ENCODE data around the gene TRIM5. TPM values are rescaled to one million over a fixed set of nuclear protein-coding genes. Genes with fewer than 3 reads are reported as not detected.

Gene TRIM5
- polyA plus RNA-seq, 1 donor (not counting 4 experiments of a cell fraction or from before 2014, with no cell fraction given): 34.6 TPM

GRCh38 chr11:5618807-5619206, 66.1 kb downstream of the TRIM5 start:
- peak; percentile 38 for DNase-seq (ENCODE audit: low read depth, low spot score)
- peak; percentile 80 for FAIRE-seq
- Histone ChIP-seq H4K20me1 (ENCODE audit: control insufficient read depth, extremely low read depth, insufficient read depth, low read length) (no peaks in the 10 kb centered on the region), H3K9me1 (ENCODE audit: control insufficient read depth, extremely low read depth, insufficient read depth, low read length) (no peaks in the 10 kb centered on the region), H3K79me2 (ENCODE audit: control insufficient read depth, insufficient read depth, low read length) (no peaks in the 10 kb centered on the region), H3K4me1 (ENCODE audit: control insufficient read depth, extremely low read depth, insufficient read depth, low read length) (peaks cover 35% of the 10 kb centered on the region), H3K36me3 (ENCODE audit: control insufficient read depth in 2 of 2, extremely low read depth in 1 of 2, insufficient read depth in 2 of 2, low read length in 2 of 2) (no peaks in the 10 kb centered on the region), H2AFZ (ENCODE audit: control insufficient read depth, low read length) (no peak overlapping the region), H3K4me3 (ENCODE audit: control insufficient read depth in 2 of 3, extremely low read depth in 1 of 3, insufficient read depth in 2 of 3, low read depth in 1 of 3, low read length in 3 of 3) (peak overlapping the region in 1 of 3 experiments; percentile 37), H3K4me2 (ENCODE audit: control insufficient read depth, extremely low read depth, insufficient read depth, low read depth, low read length) (peak overlapping the region; percentile 58), H3K9me3 (ENCODE audit: control insufficient read depth, low read depth, low read length) (no peaks in the 10 kb centered on the region), H3K9ac (ENCODE audit: control insufficient read depth, extremely low read depth, insufficient read depth, low read length) (peak overlapping the region; percentile 34), H3K27ac (ENCODE audit: control insufficient read depth, insufficient read depth, low read length) (peak overlapping the region; percentile 88), H3K27me3 (ENCODE audit: control insufficient read depth, extremely low read depth, insufficient read depth, low read length) (no peaks in the 10 kb centered on the region)
- TF ChIP-seq, protein P1, sequence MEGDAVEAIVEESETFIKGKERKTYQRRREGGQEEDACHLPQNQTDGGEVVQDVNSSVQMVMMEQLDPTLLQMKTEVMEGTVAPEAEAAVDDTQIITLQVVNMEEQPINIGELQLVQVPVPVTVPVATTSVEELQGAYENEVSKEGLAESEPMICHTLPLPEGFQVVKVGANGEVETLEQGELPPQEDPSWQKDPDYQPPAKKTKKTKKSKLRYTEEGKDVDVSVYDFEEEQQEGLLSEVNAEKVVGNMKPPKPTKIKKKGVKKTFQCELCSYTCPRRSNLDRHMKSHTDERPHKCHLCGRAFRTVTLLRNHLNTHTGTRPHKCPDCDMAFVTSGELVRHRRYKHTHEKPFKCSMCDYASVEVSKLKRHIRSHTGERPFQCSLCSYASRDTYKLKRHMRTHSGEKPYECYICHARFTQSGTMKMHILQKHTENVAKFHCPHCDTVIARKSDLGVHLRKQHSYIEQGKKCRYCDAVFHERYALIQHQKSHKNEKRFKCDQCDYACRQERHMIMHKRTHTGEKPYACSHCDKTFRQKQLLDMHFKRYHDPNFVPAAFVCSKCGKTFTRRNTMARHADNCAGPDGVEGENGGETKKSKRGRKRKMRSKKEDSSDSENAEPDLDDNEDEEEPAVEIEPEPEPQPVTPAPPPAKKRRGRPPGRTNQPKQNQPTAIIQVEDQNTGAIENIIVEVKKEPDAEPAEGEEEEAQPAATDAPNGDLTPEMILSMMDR (optimal IDR thresholded peaks at IDR 0.05 in 1 of 3, IDR thresholded peaks at IDR 0.05 in 1 of 3, conservative IDR thresholded peaks at IDR 0.05 in 1 of 3; ENCODE audit: extremely low read depth in 1 of 3, insufficient read depth in 2 of 3, low read length in 3 of 3): no peak
- no peak for TF ChIP-seq EZH2 (IDR thresholded peaks at IDR 0.05; ENCODE audit: low read length)
- dilution Hi-C loops (cut with MboI; ENCODE audit: extremely low pct_ligation_motif_present, low sequenced_read_pairs): no loop called here

Other genes starting within 250 kb of the TRIM5 start
- not detected in 3 replicates for gene OR51I1, start 243.6 kb downstream of the TRIM5 start, polyA plus RNA-seq
- not detected in 3 replicates for gene OR51I2, start 235.8 kb downstream of the TRIM5 start, polyA plus RNA-seq
- not detected in 3 replicates for gene OR52D1, start 196.4 kb downstream of the TRIM5 start, polyA plus RNA-seq
- gene UBQLN3, start 175.1 kb downstream of the TRIM5 start, polyA plus RNA-seq: not detected in 3 replicates
- 0.08 to 0.48 TPM (median 0.12 TPM) in 3 replicates for gene UBQLNL, start 168.4 kb downstream of the TRIM5 start, polyA plus RNA-seq
- gene OR52H1, start 136.5 kb downstream of the TRIM5 start, polyA plus RNA-seq: 0.15 TPM in 1 of 3 replicates, not detected in the others
- not detected in 3 replicates for gene OR52B6, start 104.2 kb downstream of the TRIM5 start, polyA plus RNA-seq
- gene TRIM6, start 88.4 kb downstream of the TRIM5 start, polyA plus RNA-seq: 3.9 to 5.2 TPM (median 4.5 TPM) in 3 replicates
- 13.7 to 20.5 TPM (median 15.8 TPM) in 3 replicates for gene TRIM34, start 60.1 kb downstream of the TRIM5 start, polyA plus RNA-seq
- 86.0 to 119 TPM (median 117 TPM) in 3 replicates for gene TRIM22, start 4.7 kb upstream of the TRIM5 start, polyA plus RNA-seq
- gene OR56B1, start 51.4 kb upstream of the TRIM5 start, polyA plus RNA-seq: 0.04 TPM in 1 of 3 replicates, not detected in the others
- 0.23 TPM in 1 of 3 replicates, not detected in the others for gene OR52N4, start 69.2 kb upstream of the TRIM5 start, polyA plus RNA-seq
- not detected in 3 replicates for gene OR52N5, start 98.3 kb upstream of the TRIM5 start, polyA plus RNA-seq
- gene OR52N1, start 106.2 kb upstream of the TRIM5 start, polyA plus RNA-seq: not detected in 3 replicates
- not detected in 3 replicates for gene OR52N2, start 123.8 kb upstream of the TRIM5 start, polyA plus RNA-seq
- gene OR52E6, start 156.8 kb upstream of the TRIM5 start, polyA plus RNA-seq: not detected in 3 replicates
- not detected in 3 replicates for gene OR52E8, start 172.6 kb upstream of the TRIM5 start, polyA plus RNA-seq
- not detected in 3 replicates for gene OR52E4, start 195.6 kb upstream of the TRIM5 start, polyA plus RNA-seq
- not detected in 3 replicates for gene OR52E5, start 208.1 kb upstream of the TRIM5 start, polyA plus RNA-seq

Measured in keratinocyte (primary cell).